Heart left ventricle (tissue), 16 donors: ENCODE measurements around the gene XRCC3. TPM values are rescaled to one million over a fixed set of nuclear protein-coding genes. Genes with fewer than 3 reads are reported as not detected.
A peak's percentile ranks its signal among the peaks of the same experiment; 100 is the strongest.

ENCODE experiments used
- ATAC-seq, 4 donors: fragments of 200-7000 bp; cut with Tn5 transposase; one replicate each; pipeline ENCODE4 v1.9.1; 2020 to 2022; ENCODE audit warnings: moderate library complexity in 4 of 4, mild to moderate bottlenecking in 3 of 4, moderate number of reproducible peaks in 1 of 4
- DNase-seq, 5 donors: peaks; one replicate each; pipeline ENCODE4 v3.0.0-alpha.2; 2020
- H3K27ac ChIP-seq, 12 donors: fragments of 200-600 bp; sonication (generic) in 4 of 12; one replicate each; pipeline versions ENCODE4 v1.5.0 to v1.8.0; 2016 to 2022; ENCODE audit warnings: mild to moderate bottlenecking in 2 of 12
- H3K27me3 ChIP-seq, 9 donors: fragments of 200-600 bp; sonication (generic) in 2 of 9; one replicate each; pipeline versions ENCODE4 v1.5.1 to v1.8.0; 2016 to 2022; ENCODE audit warnings: mild to moderate bottlenecking in 3 of 9
- H3K36me3 ChIP-seq, 9 donors: fragments of 200-600 bp; sonication (generic) in 2 of 9; one replicate each; pipeline versions ENCODE4 v1.5.0 to v1.8.0; 2018 to 2022; ENCODE audit warnings: mild to moderate bottlenecking in 2 of 9
- H3K4me1 ChIP-seq, 12 donors: fragments of 200-600 bp; sonication (generic) in 4 of 12; one replicate each; pipeline versions ENCODE4 v1.5.0 to v1.8.0; 2016 to 2022; ENCODE audit warnings: mild to moderate bottlenecking in 3 of 12
- H3K4me3 ChIP-seq, 12 donors: fragments of 200-600 bp; sonication (generic) in 4 of 12; one replicate each; pipeline versions ENCODE4 v1.5.0 to v1.8.0; 2017 to 2022; ENCODE audit warnings: mild to moderate bottlenecking in 9 of 12, moderate library complexity in 4 of 12
- H3K9me3 ChIP-seq, 12 donors: fragments of 200-600 bp; sonication (generic) in 4 of 12; one replicate each; pipeline versions ENCODE4 v1.5.0 to v1.8.0; 2016 to 2022; ENCODE audit warnings: mild to moderate bottlenecking in 1 of 12
- POLR2A ChIP-seq, 2 donors: fragments of 450-650 bp; IDR thresholded peaks; one replicate each; pipeline ENCODE4 v1.6.1; 2017; ENCODE audit warnings: antibody characterized with exemption in 2 of 2, mild to moderate bottlenecking in 2 of 2, moderate library complexity in 2 of 2
- WGBS, 4 donors: extraction: QIAGEN DNeasy Blood & Tissue Kit in 2 of 4; methylation state at CpG; one replicate each; pipeline versions ENCODE4 v1.1.5 to v1.1.7; 2013 to 2018; 5-methylcytosine and 5-hydroxymethylcytosine counted together
- intact Hi-C, 10 donors: fragments of 100-400 bp; cut with DNase I; formaldehyde crosslinking; loops; one replicate each; pipeline versions ENCODE4 v1.11.1 to v1.14.2; 2022
- polyA plus RNA-seq, 2 donors: library from polyadenylated mRNA; stranded (reverse); fragments of 200-250 nt; gene quantifications; one replicate each; pipeline ENCODE4 v1.2.3, GENCODE V29; 2013
- total RNA-seq, 9 donors: library from RNA; depleted of rRNA in 2 of 9; stranded (reverse); fragments of >200 nt in 2 of 9; fragmentation: NEBNext Ultra II Directional in 3 of 9; extraction: Animal tissue kit (Norgen Biotek cat#: 25700) in 3 of 9; gene quantifications; one replicate each; pipeline versions ENCODE4 v1.1.0 to v1.2.4, GENCODE V29; 2016 to 2023
- TF ChIP-seq, protein P1 (sequence below), 12 donors: fragments of 200-600 bp; sonication (generic) in 4 of 12; IDR thresholded peaks; one replicate each; pipeline versions ENCODE4 v1.5.0 to v1.8.0; 2018 to 2022; ENCODE audit warnings: antibody characterized with exemption in 12 of 12, mild to moderate bottlenecking in 5 of 12
- donor health status: ischemic (EF 13 %, LVEDD 7.1; RV severe dilation, severe dysfunction).
- donor health status: healthy with polysubstance abuse.
- donor health status: DM: no; HTN: yes; CAD: no.
- donor health status: DM: no; HTN: no; CAD: no.
- donor health status: ischemic (EF 25% LVEDD 6.9; RV normal size, moderate dysfunction).
- donor health status: ischemic (EF 25% LVEDD 5.7; RV mildly dilated, moderate dysfunction).
- donor health status: healthy.
- donor health status: DM: yes; HTN: yes; CAD: no.
- donor health status: ischemic (EF 35%, LVEDD 5.7; RV mildly dilated, moderate dysfunction).
- donor health status: nonischemic (EF 11% LVEDD 7.7; RV severe dilation, severe dysfunction).
- donor health status: DM: yes; HTN: yes; CAD: no.
- donor health status: PGD.
- donor health status: ischemic (EF 29% LVEDD 5.4; RV normal size, mild dysfunction).
- donor health status: nonischemic (EF 23%, LVEDD 6.1; RV moderate dilation, normal function).

XRCC3 gene
- total and polyA plus RNA-seq, 11 donors = 1.9 to 8.7 (median 3.0) TPM

GRCh38 chr14:103716091-103716801 lies 995 bp upstream of the XRCC3 start:
- Histone ChIP-seq H3K27ac (peak overlapping the region; percentile 71 to 91 (median 84)), H3K9me3 (no peaks in the 10 kb centered on the region), H3K4me1 (peaks cover 17 to 69% (median 46%) of the 10 kb centered on the region in 12 donors), H3K27me3 (no peaks in the 10 kb centered on the region), H3K36me3 (no peaks in the 10 kb centered on the region), H3K4me3 (peak overlapping the region; percentile 64 to 97 (median 82))
- peak in 2 of 4 donors; percentile 0 for ATAC-seq
- TF ChIP-seq, protein P1, sequence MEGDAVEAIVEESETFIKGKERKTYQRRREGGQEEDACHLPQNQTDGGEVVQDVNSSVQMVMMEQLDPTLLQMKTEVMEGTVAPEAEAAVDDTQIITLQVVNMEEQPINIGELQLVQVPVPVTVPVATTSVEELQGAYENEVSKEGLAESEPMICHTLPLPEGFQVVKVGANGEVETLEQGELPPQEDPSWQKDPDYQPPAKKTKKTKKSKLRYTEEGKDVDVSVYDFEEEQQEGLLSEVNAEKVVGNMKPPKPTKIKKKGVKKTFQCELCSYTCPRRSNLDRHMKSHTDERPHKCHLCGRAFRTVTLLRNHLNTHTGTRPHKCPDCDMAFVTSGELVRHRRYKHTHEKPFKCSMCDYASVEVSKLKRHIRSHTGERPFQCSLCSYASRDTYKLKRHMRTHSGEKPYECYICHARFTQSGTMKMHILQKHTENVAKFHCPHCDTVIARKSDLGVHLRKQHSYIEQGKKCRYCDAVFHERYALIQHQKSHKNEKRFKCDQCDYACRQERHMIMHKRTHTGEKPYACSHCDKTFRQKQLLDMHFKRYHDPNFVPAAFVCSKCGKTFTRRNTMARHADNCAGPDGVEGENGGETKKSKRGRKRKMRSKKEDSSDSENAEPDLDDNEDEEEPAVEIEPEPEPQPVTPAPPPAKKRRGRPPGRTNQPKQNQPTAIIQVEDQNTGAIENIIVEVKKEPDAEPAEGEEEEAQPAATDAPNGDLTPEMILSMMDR (IDR thresholded peaks at IDR 0.05) = no peak
- no peak for TF ChIP-seq POLR2A (IDR thresholded peaks at IDR 0.05)
- intact Hi-C loops = loop anchor here in 3 of 10 donors (5.0 to 10.0 kb wide), 4 partner anchors 34 to 151 kb away; partner anchors contain the start of genes BAG5 (in 1 of the 3), COA8 (in 1 of the 3) and KLC1 (in 1 of the 3)
- peak in 3 of 5 donors; percentile 42 to 78 (median 50) for DNase-seq
- 3 to 10% (median 4%) methylated on average over 31 to 72 of the region's 72 CpGs for WGBS, 4 donors

- TF ChIP-seq, protein P1 (IDR thresholded peaks at IDR 0.05) = no peak
- no peak for TF ChIP-seq POLR2A (IDR thresholded peaks at IDR 0.05)
- Histone ChIP-seq H3K9me3 (no peaks in the 10 kb centered on the region), H3K4me3 (peak overlapping the region in 9 of 12 donors; percentile 64 to 95 (median 83)), H3K27ac (no peak overlapping the region), H3K4me1 (peaks cover 17 to 76% (median 53%) of the 10 kb centered on the region in 12 donors), H3K27me3 (no peaks in the 10 kb centered on the region), H3K36me3 (peaks cover 0 to 6% (median 0%) of the 10 kb centered on the region in 9 donors)
- 69 to 78% (median 73%) methylated on average over 16 of the region's 16 CpGs for WGBS, 4 donors
- ATAC-seq (no peak), DNase-seq (no peak)
- intact Hi-C loops = loop anchor here in 3 of 10 donors (10.0 kb wide), 2 partner anchors 139 to 149 kb away; partner anchors contain the start of genes BAG5 (in 1 of the 3) and COA8 (in 1 of the 3)
These were observed 1.1 kb downstream of the XRCC3 start for GRCh38 chr14:103714063-103714724.

GRCh38 chr14:103713304-103714062 lies 1.8 kb downstream of the XRCC3 start:
- Histone ChIP-seq H3K27me3 (no peaks in the 10 kb centered on the region), H3K36me3 (peaks cover 0 to 7% (median 0%) of the 10 kb centered on the region in 9 donors), H3K9me3 (no peaks in the 10 kb centered on the region), H3K4me3 (no peak overlapping the region), H3K4me1 (peaks cover 17 to 79% (median 50%) of the 10 kb centered on the region in 12 donors), H3K27ac (peak overlapping the region in 1 of 12 donors; percentile 70)
- ATAC-seq (no peak), DNase-seq (no peak)
- 74 to 77% (median 76%) methylated on average over 17 to 18 of the region's 18 CpGs for WGBS, 4 donors
- TF ChIP-seq, protein P1 (IDR thresholded peaks at IDR 0.05) = no peak
- no peak for TF ChIP-seq POLR2A (IDR thresholded peaks at IDR 0.05)
- intact Hi-C loops = loop anchor here in 3 of 10 donors (10.0 kb wide), 2 partner anchors 139 to 149 kb away; partner anchors contain the start of genes BAG5 (in 1 of the 3) and COA8 (in 1 of the 3)
